NOMO-1 treated with DMSO at 0.1 percent for 48 hours (cell line): ENCODE data around the gene TBC1D5.

Source experiments
- DNase-seq: peaks from one replicate; lab custom pipeline; 2025; ENCODE audit not compliant: unreplicated experiment; lab: John Stamatoyannopoulos, UW

The TBC1D5 gene

DNA sequence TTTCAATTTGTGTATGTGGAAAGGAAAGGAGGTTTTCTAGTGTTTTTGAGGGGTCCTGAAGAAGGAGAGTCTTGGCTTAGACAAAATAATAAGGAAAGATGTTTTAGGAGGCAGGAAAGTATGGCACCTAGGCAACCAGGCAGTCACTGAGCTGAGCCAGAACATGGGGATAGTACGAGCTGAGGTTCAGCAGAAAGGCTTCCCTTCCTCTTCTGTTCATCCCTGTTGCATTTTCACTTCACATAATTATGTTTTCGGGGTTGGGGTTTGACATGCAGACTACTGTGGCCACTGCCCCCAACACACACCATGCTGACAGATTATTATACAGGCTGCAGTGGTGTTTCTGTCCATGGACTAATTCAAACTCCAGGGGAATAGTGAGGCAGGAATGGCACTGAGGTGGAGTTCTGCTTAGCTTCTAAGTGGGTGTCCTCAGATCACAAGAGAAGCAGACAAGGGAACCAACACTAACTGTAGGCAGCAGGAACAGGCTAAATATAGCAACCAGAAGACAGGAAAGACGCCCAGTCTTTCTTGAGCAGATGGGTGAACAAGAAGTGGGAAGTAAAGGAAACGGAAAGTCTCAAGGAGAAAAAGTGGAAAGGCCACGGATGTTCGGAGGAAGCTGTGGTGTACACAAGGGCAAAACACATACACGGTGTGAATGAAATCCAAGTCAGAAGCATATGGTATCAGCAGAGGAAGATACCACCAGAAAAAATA is 551.9 kb downstream of the TBC1D5 start:
- DNase-seq, result no peak

DNA sequence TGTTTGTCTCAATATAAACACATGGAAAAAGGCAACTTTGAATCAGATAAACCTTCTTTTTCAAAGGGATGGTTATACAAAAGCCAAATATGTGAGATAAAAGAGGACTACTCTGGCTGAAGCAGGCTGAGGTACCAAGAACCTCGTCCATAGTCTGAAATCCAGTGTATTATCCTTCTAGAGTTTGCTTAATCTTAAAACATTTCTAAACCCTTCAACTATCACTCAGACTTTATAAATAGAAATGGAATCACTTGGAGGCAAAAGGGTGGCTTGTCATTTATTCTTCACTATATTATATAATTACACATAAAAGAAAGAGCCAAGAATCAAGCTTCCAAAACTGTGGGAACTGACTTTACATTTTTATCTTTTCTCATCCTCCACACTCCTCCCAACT is 554.1 kb downstream of the TBC1D5 start:
- no peak for DNase-seq

DNA sequence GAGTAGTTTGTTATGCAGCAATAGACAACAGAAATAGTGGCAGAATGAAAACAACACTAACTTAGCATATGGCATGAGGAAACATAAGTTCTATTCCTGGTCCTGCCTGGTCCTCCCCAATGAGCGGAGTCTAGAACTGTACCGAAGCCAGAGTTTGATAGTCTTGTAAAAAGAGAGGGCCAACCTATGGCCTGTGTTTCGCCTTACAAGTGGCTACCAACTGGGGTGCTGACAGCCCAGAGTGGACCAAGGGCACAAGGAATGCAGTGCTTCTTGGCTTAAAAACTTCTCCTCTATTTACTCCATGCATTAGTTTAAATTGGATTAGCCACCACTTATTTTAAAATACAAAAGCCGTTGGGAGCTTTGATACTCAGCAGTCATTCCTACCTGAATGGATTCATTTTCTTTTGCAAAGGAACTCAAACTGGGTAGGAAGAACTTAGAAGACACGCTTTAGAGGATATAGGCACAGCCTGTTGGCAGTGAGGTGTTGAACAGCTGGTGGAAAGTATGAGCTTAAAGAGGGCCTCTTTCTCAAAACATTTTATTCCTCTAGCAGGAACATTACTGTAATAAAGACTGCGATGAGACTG is 554.7 kb downstream of the TBC1D5 start:
- no peak for DNase-seq

GRCh38 chr3:17183951-17184550 is 558.4 kb downstream of the TBC1D5 start:
- no peak for DNase-seq

- no peak for DNase-seq
These were observed 560.3 kb downstream of the TBC1D5 start for GRCh38 chr3:17182166-17182565.

DNA sequence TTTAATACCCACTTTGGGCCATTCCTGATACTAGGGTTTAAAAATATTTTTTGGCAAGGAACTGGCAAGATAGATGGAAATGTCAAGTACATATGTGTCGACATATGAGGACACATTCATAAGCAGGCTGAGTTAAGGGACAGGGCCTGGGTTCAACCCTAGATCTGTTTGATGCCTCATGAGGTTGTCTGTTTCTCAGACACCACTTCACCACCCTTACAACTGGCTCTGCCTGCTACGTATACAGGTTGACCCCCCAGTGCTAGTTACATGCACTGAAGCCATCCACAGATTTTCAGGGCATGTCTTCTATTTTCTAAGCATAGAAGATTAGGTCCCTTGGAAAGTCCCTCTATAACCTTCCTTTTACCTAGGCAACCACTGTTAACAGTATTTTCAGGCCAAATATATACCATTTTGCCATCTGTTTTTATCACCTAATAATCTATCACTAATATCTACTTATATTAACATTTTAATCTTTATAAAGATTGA is 561.0 kb downstream of the TBC1D5 start:
- no peak for DNase-seq

DNA sequence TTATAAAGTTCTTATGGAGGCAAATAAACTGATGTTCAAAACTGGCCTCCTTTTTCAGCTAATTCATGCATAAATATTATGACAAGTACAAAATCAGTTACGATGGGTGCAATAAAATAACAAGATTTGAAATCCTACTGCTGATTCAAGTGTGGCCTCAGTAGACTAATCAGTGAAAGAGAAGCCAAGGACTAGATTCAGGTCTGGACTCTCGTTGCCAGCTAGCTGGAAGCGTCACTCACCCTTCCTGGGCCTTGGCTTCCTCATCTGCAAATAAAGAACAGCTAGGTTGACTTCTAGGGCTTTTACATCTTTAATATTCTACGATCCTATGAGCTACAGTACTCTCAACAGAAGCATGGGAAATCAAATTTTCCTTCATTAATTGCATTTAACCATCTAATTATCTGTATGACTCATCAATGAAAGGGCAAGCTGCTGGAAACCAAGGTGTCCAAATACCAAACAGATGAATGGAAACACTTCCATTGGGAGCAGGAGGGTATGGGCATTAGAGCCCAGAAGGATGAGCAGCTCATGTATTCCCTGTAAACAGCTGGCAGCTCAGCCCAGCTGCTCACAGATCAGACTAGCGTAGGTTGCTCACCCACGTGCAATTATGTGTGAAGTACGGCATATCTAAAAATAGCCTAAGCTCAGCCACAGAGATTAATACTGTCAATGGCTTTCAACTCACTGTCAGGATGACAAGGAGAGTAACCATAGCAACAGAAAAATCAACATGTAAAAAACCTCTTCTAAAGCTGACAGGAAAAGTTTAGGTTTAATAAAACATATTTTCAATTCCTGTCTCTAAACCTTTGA is 562.8 kb downstream of the TBC1D5 start:
- DNase-seq, result no peak

GRCh38 chr3:17176757-17177156 is 565.7 kb downstream of the TBC1D5 start:
- DNase-seq, result no peak

- DNase-seq, result no peak
These were observed 567.1 kb downstream of the TBC1D5 start for GRCh38 chr3:17175187-17175807.

- DNase-seq, result no peak
These were observed 576.1 kb downstream of the TBC1D5 start for GRCh38 chr3:17166369-17166768.

- DNase-seq, result no peak
These were observed 580.3 kb downstream of the TBC1D5 start for GRCh38 chr3:17162116-17162515.

GRCh38 chr3:17160597-17160996 is 581.8 kb downstream of the TBC1D5 start:
- no peak for DNase-seq

- no peak for DNase-seq
These were observed 583.3 kb downstream of the TBC1D5 start for GRCh38 chr3:17158941-17159682.

GRCh38 chr3:17157713-17158112 is 584.7 kb downstream of the TBC1D5 start:
- no peak for DNase-seq

DNA sequence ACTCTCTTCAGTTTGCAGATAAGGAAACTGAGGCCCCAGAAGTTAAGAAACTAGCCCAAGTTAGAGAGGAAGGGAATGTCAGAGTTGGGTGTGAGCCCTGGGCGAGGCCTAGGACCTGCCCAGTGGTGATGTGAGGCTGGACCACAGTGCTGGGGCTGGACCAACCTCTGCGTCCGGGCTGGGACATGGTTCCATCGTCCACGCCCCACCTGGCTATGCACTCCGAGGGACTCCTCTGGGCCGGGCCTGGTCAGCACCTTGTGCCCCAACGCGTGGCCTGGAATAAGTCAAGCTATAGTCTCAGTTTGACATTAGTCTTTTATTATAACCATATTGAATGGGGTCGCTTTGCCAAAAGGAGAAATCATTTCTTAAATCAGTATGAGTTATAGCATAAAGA is 585.6 kb downstream of the TBC1D5 start:
- no peak for DNase-seq

DNA sequence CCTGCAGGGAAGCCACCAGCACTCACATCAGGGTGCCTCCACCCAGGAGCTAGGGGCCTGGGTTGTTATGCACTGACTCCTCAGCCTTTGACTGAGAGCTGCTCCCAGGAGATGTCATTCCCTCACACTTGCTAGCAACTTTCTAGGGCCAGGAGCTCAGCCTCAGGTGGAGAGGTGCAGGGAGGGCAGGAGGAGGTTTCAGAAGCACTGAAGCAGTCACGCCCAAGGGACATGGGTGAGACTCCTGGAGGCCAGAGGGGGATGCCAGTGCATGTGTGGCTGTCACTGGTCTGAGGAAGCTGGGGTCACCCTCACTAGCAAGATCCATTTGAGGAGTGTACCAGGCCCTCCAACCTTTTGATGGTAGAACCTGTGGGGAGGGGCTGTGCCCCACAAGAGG is 586.5 kb downstream of the TBC1D5 start:
- DNase-seq, result no peak

GRCh38 chr3:17154941-17155340 is 587.5 kb downstream of the TBC1D5 start:
- no peak for DNase-seq

- no peak for DNase-seq
These were observed 588.2 kb downstream of the TBC1D5 start for GRCh38 chr3:17154221-17154620.

- DNase-seq, result no peak
These were observed 589.2 kb downstream of the TBC1D5 start for GRCh38 chr3:17153209-17153608.

DNA sequence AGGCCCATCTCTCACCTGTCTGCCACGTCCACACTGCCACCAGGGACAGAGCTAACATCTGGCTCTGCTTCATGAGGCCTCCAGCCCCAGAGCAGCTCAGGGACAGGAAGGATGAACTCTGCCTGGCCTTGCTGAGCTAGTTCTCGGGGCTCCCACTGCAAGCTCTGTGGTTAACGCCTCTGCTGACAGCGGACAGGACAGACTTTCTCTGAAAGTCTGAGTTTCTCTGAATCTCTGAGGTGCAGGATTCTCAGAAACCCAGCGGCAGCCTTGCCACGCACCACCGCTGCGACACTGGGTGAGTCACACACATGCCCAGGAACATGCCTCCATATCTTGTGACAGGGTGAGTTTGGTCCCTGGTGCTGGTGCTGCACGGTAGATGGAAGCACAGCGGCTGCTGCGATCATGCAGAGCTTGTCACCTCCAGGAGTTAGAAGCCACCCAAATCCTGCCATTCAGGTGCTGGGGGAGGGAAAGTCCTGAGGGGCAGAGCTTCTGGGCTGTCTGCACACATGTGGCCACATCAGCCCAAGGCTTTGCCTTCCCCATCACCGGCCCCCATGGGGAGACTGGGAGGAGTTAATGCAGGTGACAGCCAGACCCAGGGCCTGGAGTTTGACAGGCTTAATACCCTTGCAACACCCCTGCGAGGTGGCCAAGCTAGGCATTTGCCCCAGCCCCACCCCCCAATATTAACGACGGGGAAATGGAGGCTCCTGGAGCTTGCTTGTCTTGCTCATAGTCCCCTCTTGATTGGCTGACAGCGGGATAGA is 590.6 kb downstream of the TBC1D5 start:
- DNase-seq, result no peak
